H1 (cell line): Measurements from ENCODE around the gene AMN. TPM values are rescaled to one million over a fixed set of nuclear protein-coding genes. Genes with fewer than 3 reads are reported as not detected.

Experiments used
- CEBPB ChIP-seq: IDR thresholded peaks from 2 replicates; pipeline ENCODE4 v1.6.1; 2012; ENCODE audit warnings: low read depth, low read length
- CHD2 ChIP-seq: IDR thresholded peaks from 2 replicates; pipeline ENCODE4 v1.6.1; 2012; ENCODE audit warnings: low read length, improper control_type of control experiment
- GTF2F1 ChIP-seq: IDR thresholded peaks from 2 replicates; pipeline ENCODE4 v1.6.1; 2012; ENCODE audit warnings: low read depth, low read length, improper control_type of control experiment, borderline replicate concordance
- HDAC2 ChIP-seq, 2 experiments: fragments of 300-600 bp in 1 of 2; sonication (generic) in 1 of 2; IDR thresholded peaks; 2 replicates each; pipeline ENCODE4 v1.6.1; 2011 to 2012; ENCODE audit warnings: low read depth in 2 of 2, low read length in 2 of 2, mild to moderate bottlenecking in 2 of 2, moderate library complexity in 2 of 2, borderline replicate concordance in 1 of 2, inconsistent platforms in 1 of 2
- HDAC6 ChIP-seq: IDR thresholded peaks from one replicate; pipeline ENCODE4 v1.7.1; 2012; ENCODE audit warnings: low read depth, mild to moderate bottlenecking, inconsistent platforms, low read length, moderate library complexity
- JUN ChIP-seq: IDR thresholded peaks from 2 replicates; pipeline ENCODE4 v1.6.1; 2011; ENCODE audit warnings: low read depth, mild to moderate bottlenecking, improper control_type of control experiment, low read length
- SIN3A ChIP-seq, 2 experiments: IDR thresholded peaks in 1 of 2; conservative IDR thresholded peaks in 1 of 2; 2 replicates each; pipeline ENCODE4 v1.6.1; 2011 to 2012; ENCODE audit warnings: low read length in 2 of 2, improper control_type of control experiment in 1 of 2, low read depth in 1 of 2, mild to moderate bottlenecking in 1 of 2
- SP4 ChIP-seq: IDR thresholded peaks from 2 replicates; pipeline ENCODE4 v1.6.1; 2012; ENCODE audit warnings: low read length, inconsistent platforms
- polyA plus RNA-seq, 7 experiments: library from polyadenylated mRNA; depleted of rRNA in 3 of 7; stranded (reverse) in 5 of 7; unstranded in 2 of 7; fragments of >200 nt in 5 of 7; fragments of 200-250 nt in 2 of 7; gene quantifications; 1 replicate in 5 of 7; 2 replicates in 1 of 7; 4 replicates in 1 of 7; pipeline versions ENCODE4 v1.2.1 to v1.2.3, GENCODE V29; 2011 to 2013; ENCODE audit warnings: missing spikeins in 2 of 7, mixed read lengths in 2 of 7
- total RNA-seq: library from RNA; stranded (reverse); fragmentation: NEBNext Ultra II Directional; extraction: Animal tissue kit (Norgen Biotek cat#: 25700); gene quantifications from 2 replicates; pipeline ENCODE4 v1.2.1, GENCODE V29; 2021
- TF ChIP-seq, protein P1 (sequence below): fragments of 300-600 bp; sonication (generic); IDR thresholded peaks from 2 replicates; pipeline ENCODE4 v1.7.1; 2012; ENCODE audit warnings: low read length, moderate library complexity, mild to moderate bottlenecking, inconsistent platforms; ENCODE audit not compliant: insufficient replicate concordance
- TF ChIP-seq, protein P2 (sequence below): IDR thresholded peaks from 2 replicates; pipeline ENCODE4 v1.6.1; 2012; ENCODE audit warnings: inconsistent platforms
- TF ChIP-seq, protein P3 (sequence below): IDR thresholded peaks from 2 replicates; pipeline ENCODE4 v1.6.1; 2012; ENCODE audit warnings: inconsistent platforms

Gene AMN
- total and polyA plus RNA-seq, 2 of the 8 experiments (the other 6 are each of a cell fraction or from before 2014, with no cell fraction given), result 0.77 to 1.5 TPM

DNA sequence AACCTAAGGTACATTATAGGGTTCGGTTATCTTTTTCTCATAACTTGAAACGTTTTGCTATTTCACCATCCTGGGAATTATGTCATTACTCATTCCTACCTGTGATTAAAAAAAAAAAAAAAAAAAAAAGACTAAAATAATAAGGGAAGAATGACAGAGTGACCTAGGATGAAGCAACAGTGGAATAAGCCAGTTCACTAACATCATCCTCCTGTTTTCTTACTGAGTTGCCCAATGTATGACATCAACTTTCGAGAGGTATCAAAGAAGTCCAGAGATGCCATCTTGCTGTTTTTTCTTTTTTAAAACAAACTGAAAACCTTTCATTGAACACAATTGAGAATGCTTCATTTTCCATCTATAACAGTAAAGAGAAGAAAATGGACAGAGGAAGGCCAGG is 42.8 kb downstream of the AMN start (continued):
- TF ChIP-seq, protein P1, sequence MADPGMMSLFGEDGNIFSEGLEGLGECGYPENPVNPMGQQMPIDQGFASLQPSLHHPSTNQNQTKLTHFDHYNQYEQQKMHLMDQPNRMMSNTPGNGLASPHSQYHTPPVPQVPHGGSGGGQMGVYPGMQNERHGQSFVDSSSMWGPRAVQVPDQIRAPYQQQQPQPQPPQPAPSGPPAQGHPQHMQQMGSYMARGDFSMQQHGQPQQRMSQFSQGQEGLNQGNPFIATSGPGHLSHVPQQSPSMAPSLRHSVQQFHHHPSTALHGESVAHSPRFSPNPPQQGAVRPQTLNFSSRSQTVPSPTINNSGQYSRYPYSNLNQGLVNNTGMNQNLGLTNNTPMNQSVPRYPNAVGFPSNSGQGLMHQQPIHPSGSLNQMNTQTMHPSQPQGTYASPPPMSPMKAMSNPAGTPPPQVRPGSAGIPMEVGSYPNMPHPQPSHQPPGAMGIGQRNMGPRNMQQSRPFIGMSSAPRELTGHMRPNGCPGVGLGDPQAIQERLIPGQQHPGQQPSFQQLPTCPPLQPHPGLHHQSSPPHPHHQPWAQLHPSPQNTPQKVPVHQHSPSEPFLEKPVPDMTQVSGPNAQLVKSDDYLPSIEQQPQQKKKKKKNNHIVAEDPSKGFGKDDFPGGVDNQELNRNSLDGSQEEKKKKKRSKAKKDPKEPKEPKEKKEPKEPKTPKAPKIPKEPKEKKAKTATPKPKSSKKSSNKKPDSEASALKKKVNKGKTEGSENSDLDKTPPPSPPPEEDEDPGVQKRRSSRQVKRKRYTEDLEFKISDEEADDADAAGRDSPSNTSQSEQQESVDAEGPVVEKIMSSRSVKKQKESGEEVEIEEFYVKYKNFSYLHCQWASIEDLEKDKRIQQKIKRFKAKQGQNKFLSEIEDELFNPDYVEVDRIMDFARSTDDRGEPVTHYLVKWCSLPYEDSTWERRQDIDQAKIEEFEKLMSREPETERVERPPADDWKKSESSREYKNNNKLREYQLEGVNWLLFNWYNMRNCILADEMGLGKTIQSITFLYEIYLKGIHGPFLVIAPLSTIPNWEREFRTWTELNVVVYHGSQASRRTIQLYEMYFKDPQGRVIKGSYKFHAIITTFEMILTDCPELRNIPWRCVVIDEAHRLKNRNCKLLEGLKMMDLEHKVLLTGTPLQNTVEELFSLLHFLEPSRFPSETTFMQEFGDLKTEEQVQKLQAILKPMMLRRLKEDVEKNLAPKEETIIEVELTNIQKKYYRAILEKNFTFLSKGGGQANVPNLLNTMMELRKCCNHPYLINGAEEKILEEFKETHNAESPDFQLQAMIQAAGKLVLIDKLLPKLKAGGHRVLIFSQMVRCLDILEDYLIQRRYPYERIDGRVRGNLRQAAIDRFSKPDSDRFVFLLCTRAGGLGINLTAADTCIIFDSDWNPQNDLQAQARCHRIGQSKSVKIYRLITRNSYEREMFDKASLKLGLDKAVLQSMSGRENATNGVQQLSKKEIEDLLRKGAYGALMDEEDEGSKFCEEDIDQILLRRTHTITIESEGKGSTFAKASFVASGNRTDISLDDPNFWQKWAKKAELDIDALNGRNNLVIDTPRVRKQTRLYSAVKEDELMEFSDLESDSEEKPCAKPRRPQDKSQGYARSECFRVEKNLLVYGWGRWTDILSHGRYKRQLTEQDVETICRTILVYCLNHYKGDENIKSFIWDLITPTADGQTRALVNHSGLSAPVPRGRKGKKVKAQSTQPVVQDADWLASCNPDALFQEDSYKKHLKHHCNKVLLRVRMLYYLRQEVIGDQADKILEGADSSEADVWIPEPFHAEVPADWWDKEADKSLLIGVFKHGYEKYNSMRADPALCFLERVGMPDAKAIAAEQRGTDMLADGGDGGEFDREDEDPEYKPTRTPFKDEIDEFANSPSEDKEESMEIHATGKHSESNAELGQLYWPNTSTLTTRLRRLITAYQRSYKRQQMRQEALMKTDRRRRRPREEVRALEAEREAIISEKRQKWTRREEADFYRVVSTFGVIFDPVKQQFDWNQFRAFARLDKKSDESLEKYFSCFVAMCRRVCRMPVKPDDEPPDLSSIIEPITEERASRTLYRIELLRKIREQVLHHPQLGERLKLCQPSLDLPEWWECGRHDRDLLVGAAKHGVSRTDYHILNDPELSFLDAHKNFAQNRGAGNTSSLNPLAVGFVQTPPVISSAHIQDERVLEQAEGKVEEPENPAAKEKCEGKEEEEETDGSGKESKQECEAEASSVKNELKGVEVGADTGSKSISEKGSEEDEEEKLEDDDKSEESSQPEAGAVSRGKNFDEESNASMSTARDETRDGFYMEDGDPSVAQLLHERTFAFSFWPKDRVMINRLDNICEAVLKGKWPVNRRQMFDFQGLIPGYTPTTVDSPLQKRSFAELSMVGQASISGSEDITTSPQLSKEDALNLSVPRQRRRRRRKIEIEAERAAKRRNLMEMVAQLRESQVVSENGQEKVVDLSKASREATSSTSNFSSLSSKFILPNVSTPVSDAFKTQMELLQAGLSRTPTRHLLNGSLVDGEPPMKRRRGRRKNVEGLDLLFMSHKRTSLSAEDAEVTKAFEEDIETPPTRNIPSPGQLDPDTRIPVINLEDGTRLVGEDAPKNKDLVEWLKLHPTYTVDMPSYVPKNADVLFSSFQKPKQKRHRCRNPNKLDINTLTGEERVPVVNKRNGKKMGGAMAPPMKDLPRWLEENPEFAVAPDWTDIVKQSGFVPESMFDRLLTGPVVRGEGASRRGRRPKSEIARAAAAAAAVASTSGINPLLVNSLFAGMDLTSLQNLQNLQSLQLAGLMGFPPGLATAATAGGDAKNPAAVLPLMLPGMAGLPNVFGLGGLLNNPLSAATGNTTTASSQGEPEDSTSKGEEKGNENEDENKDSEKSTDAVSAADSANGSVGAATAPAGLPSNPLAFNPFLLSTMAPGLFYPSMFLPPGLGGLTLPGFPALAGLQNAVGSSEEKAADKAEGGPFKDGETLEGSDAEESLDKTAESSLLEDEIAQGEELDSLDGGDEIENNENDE, result no peak
- TF ChIP-seq, protein P2, sequence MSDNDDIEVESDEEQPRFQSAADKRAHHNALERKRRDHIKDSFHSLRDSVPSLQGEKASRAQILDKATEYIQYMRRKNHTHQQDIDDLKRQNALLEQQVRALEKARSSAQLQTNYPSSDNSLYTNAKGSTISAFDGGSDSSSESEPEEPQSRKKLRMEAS, result no peak
- TF ChIP-seq SP4 (no peak), HDAC6 (no peak), CEBPB (no peak), JUN (no peak), GTF2F1 (no peak), HDAC2 (IDR thresholded peaks at IDR 0.05; ENCODE audit: borderline replicate concordance in 1 of 2, low read depth in 2 of 2, low read length in 2 of 2) (no peak), CHD2 (no peak), SIN3A (conservative IDR thresholded peaks at IDR 0.05 in 1 of 2, IDR thresholded peaks at IDR 0.05 in 1 of 2; ENCODE audit: low read depth in 1 of 2, low read length in 2 of 2) (no peak)
- TF ChIP-seq, protein P3, sequence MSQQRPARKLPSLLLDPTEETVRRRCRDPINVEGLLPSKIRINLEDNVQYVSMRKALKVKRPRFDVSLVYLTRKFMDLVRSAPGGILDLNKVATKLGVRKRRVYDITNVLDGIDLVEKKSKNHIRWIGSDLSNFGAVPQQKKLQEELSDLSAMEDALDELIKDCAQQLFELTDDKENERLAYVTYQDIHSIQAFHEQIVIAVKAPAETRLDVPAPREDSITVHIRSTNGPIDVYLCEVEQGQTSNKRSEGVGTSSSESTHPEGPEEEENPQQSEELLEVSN, result no peak
